ENCODE data around the gene MCM10.

DNA sequence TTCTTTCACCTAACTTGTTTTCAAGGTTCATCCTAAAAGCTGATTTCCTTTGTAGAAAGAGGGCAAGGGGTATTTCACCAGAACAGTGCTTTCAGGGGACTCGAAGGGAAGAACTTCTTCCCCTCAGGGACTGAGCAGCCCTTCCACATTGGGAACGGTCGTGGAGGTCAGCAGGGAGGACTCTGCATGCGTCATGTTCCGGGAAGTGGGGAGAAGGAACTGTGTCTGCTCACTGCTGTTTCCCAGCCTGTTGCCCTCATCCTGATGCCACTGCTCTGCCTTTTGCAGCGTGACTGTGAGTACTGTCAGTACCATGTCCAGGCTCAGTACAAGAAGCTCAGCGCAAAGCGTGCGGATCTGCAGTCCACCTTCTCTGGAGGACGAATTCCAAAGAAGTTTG is 27.2 kb downstream of the MCM10 start:
- TF ChIP-seq, protein P1, sequence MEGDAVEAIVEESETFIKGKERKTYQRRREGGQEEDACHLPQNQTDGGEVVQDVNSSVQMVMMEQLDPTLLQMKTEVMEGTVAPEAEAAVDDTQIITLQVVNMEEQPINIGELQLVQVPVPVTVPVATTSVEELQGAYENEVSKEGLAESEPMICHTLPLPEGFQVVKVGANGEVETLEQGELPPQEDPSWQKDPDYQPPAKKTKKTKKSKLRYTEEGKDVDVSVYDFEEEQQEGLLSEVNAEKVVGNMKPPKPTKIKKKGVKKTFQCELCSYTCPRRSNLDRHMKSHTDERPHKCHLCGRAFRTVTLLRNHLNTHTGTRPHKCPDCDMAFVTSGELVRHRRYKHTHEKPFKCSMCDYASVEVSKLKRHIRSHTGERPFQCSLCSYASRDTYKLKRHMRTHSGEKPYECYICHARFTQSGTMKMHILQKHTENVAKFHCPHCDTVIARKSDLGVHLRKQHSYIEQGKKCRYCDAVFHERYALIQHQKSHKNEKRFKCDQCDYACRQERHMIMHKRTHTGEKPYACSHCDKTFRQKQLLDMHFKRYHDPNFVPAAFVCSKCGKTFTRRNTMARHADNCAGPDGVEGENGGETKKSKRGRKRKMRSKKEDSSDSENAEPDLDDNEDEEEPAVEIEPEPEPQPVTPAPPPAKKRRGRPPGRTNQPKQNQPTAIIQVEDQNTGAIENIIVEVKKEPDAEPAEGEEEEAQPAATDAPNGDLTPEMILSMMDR (conservative IDR thresholded peaks at IDR 0.05; ENCODE audit: low read depth in 2 of 2) = no peak
- TF ChIP-seq, protein P2, sequence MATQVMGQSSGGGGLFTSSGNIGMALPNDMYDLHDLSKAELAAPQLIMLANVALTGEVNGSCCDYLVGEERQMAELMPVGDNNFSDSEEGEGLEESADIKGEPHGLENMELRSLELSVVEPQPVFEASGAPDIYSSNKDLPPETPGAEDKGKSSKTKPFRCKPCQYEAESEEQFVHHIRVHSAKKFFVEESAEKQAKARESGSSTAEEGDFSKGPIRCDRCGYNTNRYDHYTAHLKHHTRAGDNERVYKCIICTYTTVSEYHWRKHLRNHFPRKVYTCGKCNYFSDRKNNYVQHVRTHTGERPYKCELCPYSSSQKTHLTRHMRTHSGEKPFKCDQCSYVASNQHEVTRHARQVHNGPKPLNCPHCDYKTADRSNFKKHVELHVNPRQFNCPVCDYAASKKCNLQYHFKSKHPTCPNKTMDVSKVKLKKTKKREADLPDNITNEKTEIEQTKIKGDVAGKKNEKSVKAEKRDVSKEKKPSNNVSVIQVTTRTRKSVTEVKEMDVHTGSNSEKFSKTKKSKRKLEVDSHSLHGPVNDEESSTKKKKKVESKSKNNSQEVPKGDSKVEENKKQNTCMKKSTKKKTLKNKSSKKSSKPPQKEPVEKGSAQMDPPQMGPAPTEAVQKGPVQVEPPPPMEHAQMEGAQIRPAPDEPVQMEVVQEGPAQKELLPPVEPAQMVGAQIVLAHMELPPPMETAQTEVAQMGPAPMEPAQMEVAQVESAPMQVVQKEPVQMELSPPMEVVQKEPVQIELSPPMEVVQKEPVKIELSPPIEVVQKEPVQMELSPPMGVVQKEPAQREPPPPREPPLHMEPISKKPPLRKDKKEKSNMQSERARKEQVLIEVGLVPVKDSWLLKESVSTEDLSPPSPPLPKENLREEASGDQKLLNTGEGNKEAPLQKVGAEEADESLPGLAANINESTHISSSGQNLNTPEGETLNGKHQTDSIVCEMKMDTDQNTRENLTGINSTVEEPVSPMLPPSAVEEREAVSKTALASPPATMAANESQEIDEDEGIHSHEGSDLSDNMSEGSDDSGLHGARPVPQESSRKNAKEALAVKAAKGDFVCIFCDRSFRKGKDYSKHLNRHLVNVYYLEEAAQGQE (IDR thresholded peaks at IDR 0.05; ENCODE audit: unreplicated experiment) = no peak
- no peak for TF ChIP-seq STAT1 (IDR thresholded peaks at IDR 0.05; ENCODE audit: unreplicated experiment)
- no peak for TF ChIP-seq POLR2AphosphoS5 (IDR thresholded peaks at IDR 0.05; ENCODE audit: low read depth)
- no peak for TF ChIP-seq ZNF114 (CRISPR knock-in tag; IDR thresholded peaks at IDR 0.05)
- TF ChIP-seq, protein P3, sequence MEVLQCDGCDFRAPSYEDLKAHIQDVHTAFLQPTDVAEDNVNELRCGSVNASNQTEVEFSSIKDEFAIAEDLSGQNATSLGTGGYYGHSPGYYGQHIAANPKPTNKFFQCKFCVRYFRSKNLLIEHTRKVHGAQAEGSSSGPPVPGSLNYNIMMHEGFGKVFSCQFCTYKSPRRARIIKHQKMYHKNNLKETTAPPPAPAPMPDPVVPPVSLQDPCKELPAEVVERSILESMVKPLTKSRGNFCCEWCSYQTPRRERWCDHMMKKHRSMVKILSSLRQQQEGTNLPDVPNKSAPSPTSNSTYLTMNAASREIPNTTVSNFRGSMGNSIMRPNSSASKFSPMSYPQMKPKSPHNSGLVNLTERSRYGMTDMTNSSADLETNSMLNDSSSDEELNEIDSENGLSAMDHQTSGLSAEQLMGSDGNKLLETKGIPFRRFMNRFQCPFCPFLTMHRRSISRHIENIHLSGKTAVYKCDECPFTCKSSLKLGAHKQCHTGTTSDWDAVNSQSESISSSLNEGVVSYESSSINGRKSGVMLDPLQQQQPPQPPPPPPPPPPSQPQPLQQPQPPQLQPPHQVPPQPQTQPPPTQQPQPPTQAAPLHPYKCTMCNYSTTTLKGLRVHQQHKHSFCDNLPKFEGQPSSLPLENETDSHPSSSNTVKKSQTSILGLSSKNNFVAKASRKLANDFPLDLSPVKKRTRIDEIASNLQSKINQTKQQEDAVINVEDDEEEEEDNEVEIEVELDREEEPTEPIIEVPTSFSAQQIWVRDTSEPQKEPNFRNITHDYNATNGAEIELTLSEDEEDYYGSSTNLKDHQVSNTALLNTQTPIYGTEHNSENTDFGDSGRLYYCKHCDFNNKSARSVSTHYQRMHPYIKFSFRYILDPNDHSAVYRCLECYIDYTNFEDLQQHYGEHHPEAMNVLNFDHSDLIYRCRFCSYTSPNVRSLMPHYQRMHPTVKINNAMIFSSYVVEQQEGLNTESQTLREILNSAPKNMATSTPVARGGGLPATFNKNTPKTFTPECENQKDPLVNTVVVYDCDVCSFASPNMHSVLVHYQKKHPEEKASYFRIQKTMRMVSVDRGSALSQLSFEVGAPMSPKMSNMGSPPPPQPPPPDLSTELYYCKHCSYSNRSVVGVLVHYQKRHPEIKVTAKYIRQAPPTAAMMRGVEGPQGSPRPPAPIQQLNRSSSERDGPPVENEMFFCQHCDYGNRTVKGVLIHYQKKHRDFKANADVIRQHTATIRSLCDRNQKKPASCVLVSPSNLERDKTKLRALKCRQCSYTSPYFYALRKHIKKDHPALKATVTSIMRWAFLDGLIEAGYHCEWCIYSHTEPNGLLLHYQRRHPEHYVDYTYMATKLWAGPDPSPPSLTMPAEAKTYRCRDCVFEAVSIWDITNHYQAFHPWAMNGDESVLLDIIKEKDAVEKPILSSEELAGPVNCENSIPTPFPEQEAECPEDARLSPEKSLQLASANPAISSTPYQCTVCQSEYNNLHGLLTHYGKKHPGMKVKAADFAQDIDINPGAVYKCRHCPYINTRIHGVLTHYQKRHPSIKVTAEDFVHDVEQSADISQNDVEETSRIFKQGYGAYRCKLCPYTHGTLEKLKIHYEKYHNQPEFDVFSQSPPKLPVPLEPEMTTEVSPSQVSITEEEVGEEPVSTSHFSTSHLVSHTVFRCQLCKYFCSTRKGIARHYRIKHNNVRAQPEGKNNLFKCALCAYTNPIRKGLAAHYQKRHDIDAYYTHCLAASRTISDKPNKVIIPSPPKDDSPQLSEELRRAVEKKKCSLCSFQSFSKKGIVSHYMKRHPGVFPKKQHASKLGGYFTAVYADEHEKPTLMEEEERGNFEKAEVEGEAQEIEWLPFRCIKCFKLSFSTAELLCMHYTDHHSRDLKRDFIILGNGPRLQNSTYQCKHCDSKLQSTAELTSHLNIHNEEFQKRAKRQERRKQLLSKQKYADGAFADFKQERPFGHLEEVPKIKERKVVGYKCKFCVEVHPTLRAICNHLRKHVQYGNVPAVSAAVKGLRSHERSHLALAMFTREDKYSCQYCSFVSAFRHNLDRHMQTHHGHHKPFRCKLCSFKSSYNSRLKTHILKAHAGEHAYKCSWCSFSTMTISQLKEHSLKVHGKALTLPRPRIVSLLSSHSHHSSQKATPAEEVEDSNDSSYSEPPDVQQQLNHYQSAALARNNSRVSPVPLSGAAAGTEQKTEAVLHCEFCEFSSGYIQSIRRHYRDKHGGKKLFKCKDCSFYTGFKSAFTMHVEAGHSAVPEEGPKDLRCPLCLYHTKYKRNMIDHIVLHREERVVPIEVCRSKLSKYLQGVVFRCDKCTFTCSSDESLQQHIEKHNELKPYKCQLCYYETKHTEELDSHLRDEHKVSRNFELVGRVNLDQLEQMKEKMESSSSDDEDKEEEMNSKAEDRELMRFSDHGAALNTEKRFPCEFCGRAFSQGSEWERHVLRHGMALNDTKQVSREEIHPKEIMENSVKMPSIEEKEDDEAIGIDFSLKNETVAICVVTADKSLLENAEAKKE (CRISPR knock-in tag; IDR thresholded peaks at IDR 0.05) = no peak
- no peak for TF ChIP-seq CREB1 (CRISPR knock-in tag; IDR thresholded peaks at IDR 0.05; ENCODE audit: low read depth)
- no peak for TF ChIP-seq EZH2 (IDR thresholded peaks at IDR 0.05; ENCODE audit: low read depth, unreplicated experiment)
- TF ChIP-seq EZH2phosphoT487 (IDR thresholded peaks at IDR 0.05; ENCODE audit: unreplicated experiment) = no peak
- TF ChIP-seq, protein P4, sequence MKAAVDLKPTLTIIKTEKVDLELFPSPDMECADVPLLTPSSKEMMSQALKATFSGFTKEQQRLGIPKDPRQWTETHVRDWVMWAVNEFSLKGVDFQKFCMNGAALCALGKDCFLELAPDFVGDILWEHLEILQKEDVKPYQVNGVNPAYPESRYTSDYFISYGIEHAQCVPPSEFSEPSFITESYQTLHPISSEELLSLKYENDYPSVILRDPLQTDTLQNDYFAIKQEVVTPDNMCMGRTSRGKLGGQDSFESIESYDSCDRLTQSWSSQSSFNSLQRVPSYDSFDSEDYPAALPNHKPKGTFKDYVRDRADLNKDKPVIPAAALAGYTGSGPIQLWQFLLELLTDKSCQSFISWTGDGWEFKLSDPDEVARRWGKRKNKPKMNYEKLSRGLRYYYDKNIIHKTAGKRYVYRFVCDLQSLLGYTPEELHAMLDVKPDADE (IDR thresholded peaks at IDR 0.05) = no peak
- TF ChIP-seq NANOG (IDR thresholded peaks at IDR 0.05; ENCODE audit: borderline replicate concordance) = no peak
- TF ChIP-seq JUNB (IDR thresholded peaks at IDR 0.05; ENCODE audit: unreplicated experiment) = no peak
- TF ChIP-seq ZNF331 (CRISPR knock-in tag; IDR thresholded peaks at IDR 0.05; ENCODE audit: low read depth) = no peak

All from GM23338 (cell line).